ENCODE data around the gene MTHFD1L. TPM values are rescaled to one million over a fixed set of nuclear protein-coding genes. Genes with fewer than 3 reads are reported as not detected.

MTHFD1L gene
- total RNA-seq, 1 donor from 2014 or later = 28.1 TPM

DNA sequence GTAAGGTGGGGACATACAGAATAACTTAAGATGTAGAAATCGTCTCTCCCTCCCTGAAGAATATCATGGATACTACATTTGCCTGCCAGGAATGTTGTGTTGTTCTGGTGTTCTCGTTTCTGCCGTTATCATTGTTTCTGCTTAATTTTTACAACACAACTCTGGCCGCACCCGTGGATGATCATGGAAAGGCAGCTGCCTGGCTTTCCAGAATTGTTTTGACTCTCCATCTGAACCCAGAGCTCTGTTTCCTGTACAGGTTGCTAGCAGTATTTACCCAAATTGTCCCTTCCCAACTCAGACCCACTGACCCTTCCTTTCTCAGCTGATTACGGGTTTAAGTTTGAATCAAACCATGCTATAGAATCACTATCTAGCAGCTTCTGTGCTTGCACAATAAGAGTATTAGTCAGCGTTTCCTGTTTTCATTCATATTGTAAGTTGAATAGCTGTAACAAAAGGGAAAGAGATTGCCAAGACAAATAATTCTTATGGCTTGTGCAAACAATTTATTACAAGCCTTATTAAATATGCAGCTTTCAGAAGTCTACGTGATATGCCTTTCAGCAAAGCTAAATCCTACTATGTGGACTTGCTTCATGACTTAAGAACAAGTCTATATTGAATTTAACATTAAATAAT lies 139.0 kb downstream of the MTHFD1L start:
- no peaks in the 10 kb centered on the region for H3K27me3 Mint-ChIP-seq
- TF ChIP-seq, protein P1, sequence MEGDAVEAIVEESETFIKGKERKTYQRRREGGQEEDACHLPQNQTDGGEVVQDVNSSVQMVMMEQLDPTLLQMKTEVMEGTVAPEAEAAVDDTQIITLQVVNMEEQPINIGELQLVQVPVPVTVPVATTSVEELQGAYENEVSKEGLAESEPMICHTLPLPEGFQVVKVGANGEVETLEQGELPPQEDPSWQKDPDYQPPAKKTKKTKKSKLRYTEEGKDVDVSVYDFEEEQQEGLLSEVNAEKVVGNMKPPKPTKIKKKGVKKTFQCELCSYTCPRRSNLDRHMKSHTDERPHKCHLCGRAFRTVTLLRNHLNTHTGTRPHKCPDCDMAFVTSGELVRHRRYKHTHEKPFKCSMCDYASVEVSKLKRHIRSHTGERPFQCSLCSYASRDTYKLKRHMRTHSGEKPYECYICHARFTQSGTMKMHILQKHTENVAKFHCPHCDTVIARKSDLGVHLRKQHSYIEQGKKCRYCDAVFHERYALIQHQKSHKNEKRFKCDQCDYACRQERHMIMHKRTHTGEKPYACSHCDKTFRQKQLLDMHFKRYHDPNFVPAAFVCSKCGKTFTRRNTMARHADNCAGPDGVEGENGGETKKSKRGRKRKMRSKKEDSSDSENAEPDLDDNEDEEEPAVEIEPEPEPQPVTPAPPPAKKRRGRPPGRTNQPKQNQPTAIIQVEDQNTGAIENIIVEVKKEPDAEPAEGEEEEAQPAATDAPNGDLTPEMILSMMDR (conservative IDR thresholded peaks at IDR 0.05) = no peak
- no peak for DNase-seq (ENCODE audit: extremely low spot score, unreplicated experiment)
- H3K4me3 Mint-ChIP-seq = no peak overlapping the region
- no peak overlapping the region for H3K27ac Mint-ChIP-seq
- peaks cover 30% of the 10 kb centered on the region for H3K4me1 Mint-ChIP-seq (ENCODE audit: unreplicated experiment)
- peaks cover 3% of the 10 kb centered on the region for H3K36me3 Mint-ChIP-seq
- no peaks in the 10 kb centered on the region for H3K9me3 Mint-ChIP-seq

DNA sequence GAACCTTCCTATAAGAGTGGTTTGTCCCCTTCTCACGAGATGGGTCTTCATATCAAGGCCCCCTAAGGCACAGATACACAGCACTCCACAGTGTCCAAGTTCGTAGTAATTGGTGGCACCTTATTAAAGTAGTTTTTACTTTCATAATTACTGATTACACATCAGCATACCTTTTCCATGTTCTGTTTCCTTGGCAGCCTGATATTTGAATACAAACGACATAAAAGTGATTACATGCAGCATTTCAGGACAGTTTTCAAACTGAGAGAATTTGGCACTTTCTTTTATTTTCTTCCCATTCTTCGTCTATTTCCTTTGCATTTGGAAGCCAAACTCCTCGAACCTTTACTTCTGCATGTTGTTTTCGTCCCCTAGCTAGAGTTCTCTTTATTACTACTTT lies 139.7 kb downstream of the MTHFD1L start:
- Mint-ChIP-seq H3K4me1 (ENCODE audit: unreplicated experiment) (peaks cover 33% of the 10 kb centered on the region), H3K36me3 (peaks cover 3% of the 10 kb centered on the region), H3K9me3 (no peaks in the 10 kb centered on the region), H3K27me3 (no peaks in the 10 kb centered on the region), H3K4me3 (no peak overlapping the region), H3K27ac (no peak overlapping the region)
- no peak for DNase-seq (ENCODE audit: extremely low spot score, unreplicated experiment)
- TF ChIP-seq, protein P1 (conservative IDR thresholded peaks at IDR 0.05) = no peak

DNA sequence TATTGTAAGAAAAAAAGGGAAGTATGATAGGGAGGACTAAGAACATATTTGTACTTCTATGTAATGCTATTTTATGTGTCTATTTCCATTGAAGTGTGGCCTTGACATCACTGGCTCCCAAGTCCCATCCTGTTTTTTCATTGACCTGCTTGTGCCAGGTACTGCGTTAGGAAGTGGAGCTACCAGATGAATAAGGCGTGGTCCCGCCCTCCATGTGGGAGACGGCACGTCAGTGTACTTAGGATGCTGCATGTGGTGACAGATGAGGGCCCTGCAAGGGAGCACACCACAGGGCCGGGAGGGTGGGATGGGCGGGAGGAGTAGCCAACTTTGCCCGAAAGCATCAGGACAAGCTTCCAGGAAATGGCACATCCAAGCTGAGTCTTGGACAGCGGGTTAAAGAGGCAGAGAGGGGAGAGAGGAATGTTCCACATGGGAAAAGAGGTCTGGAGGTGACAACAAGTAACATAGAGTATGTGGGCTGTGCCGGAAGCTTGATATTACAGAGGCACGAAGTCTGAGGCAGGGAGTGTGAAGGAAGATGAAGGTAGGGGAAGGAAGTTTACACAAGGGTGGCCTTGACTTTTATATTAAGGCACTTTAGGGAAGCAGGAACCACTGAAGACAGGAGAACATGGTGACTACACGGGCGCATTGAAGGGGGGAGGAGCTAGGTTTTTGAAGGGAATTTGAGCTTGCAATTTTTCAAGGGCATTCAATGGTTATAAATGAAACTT lies 140.6 kb downstream of the MTHFD1L start:
- TF ChIP-seq, protein P1 (conservative IDR thresholded peaks at IDR 0.05) = no peak
- no peak for DNase-seq (ENCODE audit: extremely low spot score, unreplicated experiment)
- Mint-ChIP-seq H3K27ac (no peak overlapping the region), H3K27me3 (no peaks in the 10 kb centered on the region), H3K36me3 (peaks cover 3% of the 10 kb centered on the region), H3K4me3 (no peak overlapping the region), H3K9me3 (no peaks in the 10 kb centered on the region), H3K4me1 (ENCODE audit: unreplicated experiment) (peaks cover 27% of the 10 kb centered on the region)

DNA sequence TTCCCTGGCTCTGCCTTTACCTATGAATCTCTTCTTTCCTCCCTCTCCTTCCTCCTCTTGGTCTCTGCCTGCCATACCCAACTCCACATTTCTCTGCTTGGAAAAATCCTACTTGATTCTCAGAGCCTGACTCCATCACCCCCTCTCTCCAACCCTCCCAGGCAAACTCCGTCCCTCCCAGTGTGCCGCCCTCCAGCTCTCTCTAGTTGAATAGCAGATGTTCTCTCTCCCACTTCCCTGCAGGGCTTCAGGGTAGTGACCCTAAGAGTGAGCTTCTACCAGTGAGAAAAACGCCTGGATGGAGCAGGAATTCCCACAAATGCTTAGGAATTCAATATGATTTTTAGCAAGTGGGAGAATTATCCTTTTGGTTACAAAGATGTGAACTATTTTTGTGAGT lies 141.6 kb downstream of the MTHFD1L start:
- no peaks in the 10 kb centered on the region for H3K9me3 Mint-ChIP-seq
- no peak overlapping the region for H3K4me3 Mint-ChIP-seq
- H3K27me3 Mint-ChIP-seq = no peaks in the 10 kb centered on the region
- H3K36me3 Mint-ChIP-seq = peaks cover 3% of the 10 kb centered on the region
- H3K4me1 Mint-ChIP-seq (ENCODE audit: unreplicated experiment) = peaks cover 18% of the 10 kb centered on the region
- H3K27ac Mint-ChIP-seq = no peak overlapping the region
- TF ChIP-seq, protein P1 (conservative IDR thresholded peaks at IDR 0.05) = no peak
- no peak for DNase-seq (ENCODE audit: extremely low spot score, unreplicated experiment)

DNA sequence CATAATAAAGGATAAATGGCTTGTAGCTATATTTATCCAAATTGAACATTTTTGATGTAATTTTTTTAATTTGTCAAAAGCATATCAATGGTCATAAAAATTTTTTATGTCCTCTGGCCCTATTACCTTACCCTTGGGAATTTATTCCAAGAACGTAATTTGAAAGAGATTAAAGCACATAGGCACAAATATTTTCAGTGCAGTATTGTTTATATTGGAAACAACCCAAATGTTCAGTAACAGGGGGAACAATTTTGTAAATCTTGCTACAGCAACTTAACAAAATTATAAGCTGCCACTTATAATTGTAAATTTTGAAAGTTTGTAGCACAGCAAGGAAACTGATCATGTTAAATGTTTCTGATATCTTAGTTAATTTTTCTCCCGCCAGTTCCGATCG lies 142.4 kb downstream of the MTHFD1L start:
- DNase-seq (ENCODE audit: extremely low spot score, unreplicated experiment) = no peak
- H3K4me3 Mint-ChIP-seq = no peak overlapping the region
- peaks cover 18% of the 10 kb centered on the region for H3K4me1 Mint-ChIP-seq (ENCODE audit: unreplicated experiment)
- no peaks in the 10 kb centered on the region for H3K9me3 Mint-ChIP-seq
- TF ChIP-seq, protein P1 (conservative IDR thresholded peaks at IDR 0.05) = no peak
- H3K27me3 Mint-ChIP-seq = no peaks in the 10 kb centered on the region
- no peak overlapping the region for H3K27ac Mint-ChIP-seq
- no peaks in the 10 kb centered on the region for H3K36me3 Mint-ChIP-seq

Data from type B pancreatic cell (in vitro differentiated cells).